Measurements from ENCODE around the gene GP2. TPM values are rescaled to one million over a fixed set of nuclear protein-coding genes. Genes with fewer than 3 reads are reported as not detected.

The GP2 gene
- polyA plus RNA-seq, 1 donor (not counting 4 experiments of a cell fraction or from before 2014, with no cell fraction given), result not detected

DNA sequence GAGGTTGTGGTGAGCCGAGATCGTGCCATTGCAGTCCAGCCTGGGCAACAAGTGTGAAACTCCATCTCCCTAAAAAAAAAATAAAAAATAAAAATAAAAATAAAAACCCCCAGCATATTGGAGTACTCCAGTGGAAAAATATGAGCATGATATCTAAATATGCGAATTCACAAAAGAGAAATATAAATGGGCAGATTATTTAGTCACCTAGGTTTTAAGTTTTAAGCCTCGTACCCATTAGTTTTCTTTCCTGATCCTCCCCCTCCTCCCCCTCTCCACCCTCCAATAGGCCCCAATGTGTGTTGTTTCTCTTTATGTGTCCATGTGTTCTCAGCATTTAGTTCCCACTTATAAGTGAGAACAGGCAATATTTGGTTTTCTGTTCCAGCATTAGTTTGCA lies 62.3 kb downstream of the GP2 start:
- Histone ChIP-seq H3K4me1 (ENCODE audit: control insufficient read depth, extremely low read depth, insufficient read depth, low read length) (no peaks in the 10 kb centered on the region), H4K20me1 (ENCODE audit: control insufficient read depth, extremely low read depth, insufficient read depth, low read length) (no peaks in the 10 kb centered on the region), H3K27me3 (ENCODE audit: control insufficient read depth, extremely low read depth, insufficient read depth, low read length) (no peaks in the 10 kb centered on the region), H3K4me2 (ENCODE audit: control insufficient read depth, extremely low read depth, insufficient read depth, low read depth, low read length) (no peak overlapping the region), H3K36me3 (ENCODE audit: control insufficient read depth in 2 of 2, extremely low read depth in 1 of 2, insufficient read depth in 2 of 2, low read length in 2 of 2) (no peaks in the 10 kb centered on the region), H2AFZ (ENCODE audit: control insufficient read depth, low read length) (no peak overlapping the region), H3K9me1 (ENCODE audit: control insufficient read depth, extremely low read depth, insufficient read depth, low read length) (no peaks in the 10 kb centered on the region), H3K9ac (ENCODE audit: control insufficient read depth, extremely low read depth, insufficient read depth, low read length) (no peak overlapping the region), H3K27ac (ENCODE audit: control insufficient read depth, insufficient read depth, low read length) (no peak overlapping the region), H3K79me2 (ENCODE audit: control insufficient read depth, insufficient read depth, low read length) (no peaks in the 10 kb centered on the region), H3K9me3 (ENCODE audit: control insufficient read depth, low read depth, low read length) (peaks cover 2% of the 10 kb centered on the region), H3K4me3 (ENCODE audit: control insufficient read depth in 2 of 3, extremely low read depth in 1 of 3, insufficient read depth in 2 of 3, low read depth in 1 of 3, low read length in 3 of 3) (no peak overlapping the region)
- TF ChIP-seq EZH2 (IDR thresholded peaks at IDR 0.05; ENCODE audit: low read length), result no peak
- TF ChIP-seq, protein P1, sequence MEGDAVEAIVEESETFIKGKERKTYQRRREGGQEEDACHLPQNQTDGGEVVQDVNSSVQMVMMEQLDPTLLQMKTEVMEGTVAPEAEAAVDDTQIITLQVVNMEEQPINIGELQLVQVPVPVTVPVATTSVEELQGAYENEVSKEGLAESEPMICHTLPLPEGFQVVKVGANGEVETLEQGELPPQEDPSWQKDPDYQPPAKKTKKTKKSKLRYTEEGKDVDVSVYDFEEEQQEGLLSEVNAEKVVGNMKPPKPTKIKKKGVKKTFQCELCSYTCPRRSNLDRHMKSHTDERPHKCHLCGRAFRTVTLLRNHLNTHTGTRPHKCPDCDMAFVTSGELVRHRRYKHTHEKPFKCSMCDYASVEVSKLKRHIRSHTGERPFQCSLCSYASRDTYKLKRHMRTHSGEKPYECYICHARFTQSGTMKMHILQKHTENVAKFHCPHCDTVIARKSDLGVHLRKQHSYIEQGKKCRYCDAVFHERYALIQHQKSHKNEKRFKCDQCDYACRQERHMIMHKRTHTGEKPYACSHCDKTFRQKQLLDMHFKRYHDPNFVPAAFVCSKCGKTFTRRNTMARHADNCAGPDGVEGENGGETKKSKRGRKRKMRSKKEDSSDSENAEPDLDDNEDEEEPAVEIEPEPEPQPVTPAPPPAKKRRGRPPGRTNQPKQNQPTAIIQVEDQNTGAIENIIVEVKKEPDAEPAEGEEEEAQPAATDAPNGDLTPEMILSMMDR (optimal IDR thresholded peaks at IDR 0.05 in 1 of 3, IDR thresholded peaks at IDR 0.05 in 1 of 3, conservative IDR thresholded peaks at IDR 0.05 in 1 of 3; ENCODE audit: extremely low read depth in 1 of 3, insufficient read depth in 2 of 3, low read length in 3 of 3), result no peak
- dilution Hi-C loops (cut with MboI; ENCODE audit: extremely low pct_ligation_motif_present, low sequenced_read_pairs), result no loop called here
- FAIRE-seq, result no peak
- no peak for DNase-seq (ENCODE audit: low read depth, low spot score)

DNA sequence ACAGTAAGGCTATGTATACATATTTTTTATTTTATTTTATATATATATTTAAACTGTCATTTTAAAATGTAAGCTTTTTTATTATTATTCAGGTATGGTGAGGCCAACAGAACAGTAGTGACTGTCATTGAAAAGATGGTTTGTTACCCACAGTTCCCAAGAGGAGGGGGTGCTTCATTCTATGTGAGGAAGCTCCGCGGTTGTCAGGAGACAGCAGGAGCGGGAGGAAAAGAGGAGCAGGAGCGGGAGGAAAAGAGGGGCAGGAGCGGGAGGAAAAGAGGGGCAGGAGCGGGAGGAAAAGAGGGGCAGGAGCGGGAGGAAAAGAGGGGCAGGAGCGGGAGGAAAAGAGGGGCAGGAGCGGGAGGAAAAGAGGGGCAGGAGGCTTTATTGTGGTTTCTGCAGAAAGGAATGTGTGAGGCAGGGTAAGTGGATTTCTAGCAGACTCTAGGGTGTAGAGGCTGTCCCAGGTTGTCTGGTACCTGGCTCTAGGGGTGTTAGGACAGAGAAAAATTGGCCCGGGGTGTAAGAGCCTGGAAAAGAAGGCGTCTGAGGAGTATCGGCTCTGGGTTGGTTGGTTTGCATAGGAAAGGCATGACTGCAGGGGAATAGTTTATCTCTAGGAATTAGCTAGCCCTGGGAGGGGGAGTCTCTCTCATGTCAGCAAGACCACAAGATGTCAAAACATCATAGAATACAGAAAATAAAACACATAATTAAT lies 64.0 kb downstream of the GP2 start:
- no peak for DNase-seq (ENCODE audit: low read depth, low spot score)
- Histone ChIP-seq H2AFZ (ENCODE audit: control insufficient read depth, low read length) (no peak overlapping the region), H4K20me1 (ENCODE audit: control insufficient read depth, extremely low read depth, insufficient read depth, low read length) (no peaks in the 10 kb centered on the region), H3K27me3 (ENCODE audit: control insufficient read depth, extremely low read depth, insufficient read depth, low read length) (no peaks in the 10 kb centered on the region), H3K4me2 (ENCODE audit: control insufficient read depth, extremely low read depth, insufficient read depth, low read depth, low read length) (no peak overlapping the region), H3K9me1 (ENCODE audit: control insufficient read depth, extremely low read depth, insufficient read depth, low read length) (no peaks in the 10 kb centered on the region), H3K9me3 (ENCODE audit: control insufficient read depth, low read depth, low read length) (peaks cover 2% of the 10 kb centered on the region), H3K79me2 (ENCODE audit: control insufficient read depth, insufficient read depth, low read length) (no peaks in the 10 kb centered on the region), H3K27ac (ENCODE audit: control insufficient read depth, insufficient read depth, low read length) (no peak overlapping the region), H3K4me1 (ENCODE audit: control insufficient read depth, extremely low read depth, insufficient read depth, low read length) (no peaks in the 10 kb centered on the region), H3K36me3 (ENCODE audit: control insufficient read depth in 2 of 2, extremely low read depth in 1 of 2, insufficient read depth in 2 of 2, low read length in 2 of 2) (no peaks in the 10 kb centered on the region), H3K9ac (ENCODE audit: control insufficient read depth, extremely low read depth, insufficient read depth, low read length) (no peak overlapping the region), H3K4me3 (ENCODE audit: control insufficient read depth in 2 of 3, extremely low read depth in 1 of 3, insufficient read depth in 2 of 3, low read depth in 1 of 3, low read length in 3 of 3) (no peak overlapping the region)
- no peak for FAIRE-seq
- TF ChIP-seq EZH2 (IDR thresholded peaks at IDR 0.05; ENCODE audit: low read length), result no peak
- TF ChIP-seq, protein P1 (optimal IDR thresholded peaks at IDR 0.05 in 1 of 3, IDR thresholded peaks at IDR 0.05 in 1 of 3, conservative IDR thresholded peaks at IDR 0.05 in 1 of 3; ENCODE audit: extremely low read depth in 1 of 3, insufficient read depth in 2 of 3, low read length in 3 of 3), result no peak
- dilution Hi-C loops (cut with MboI; ENCODE audit: extremely low pct_ligation_motif_present, low sequenced_read_pairs), result no loop called here

Data from keratinocyte (primary cell).